Skeletal muscle tissue (tissue), 4 donors: Measurements from ENCODE around the gene CD86. TPM values are rescaled to one million over a fixed set of nuclear protein-coding genes. Genes with fewer than 3 reads are reported as not detected.
"Not testable (repeated sequence)": the region's sequence is repeated elsewhere in the genome, so short reads cannot be mapped to it uniquely, and the experiment has no call there.

Experiments
- H3K27ac ChIP-seq: one replicate; pipeline ENCODE4 v1.7.0; 2013; ENCODE audit warnings: mild to moderate bottlenecking, low read depth, low read length, inconsistent platforms
- H3K27me3 ChIP-seq, 3 donors: one replicate each; pipeline ENCODE4 v1.7.0; 2013; ENCODE audit warnings: low read length in 3 of 3; ENCODE audit not compliant: control insufficient read depth in 3 of 3, insufficient read depth in 3 of 3
- H3K36me3 ChIP-seq, 3 donors: one replicate each; pipeline ENCODE4 v1.7.0; 2013; ENCODE audit warnings: low read length in 3 of 3; ENCODE audit not compliant: control insufficient read depth in 3 of 3, insufficient read depth in 3 of 3
- H3K4me1 ChIP-seq, 3 donors: one replicate each; pipeline ENCODE4 v1.7.0; 2013; ENCODE audit warnings: low read length in 3 of 3, mild to moderate bottlenecking in 3 of 3; ENCODE audit not compliant: control insufficient read depth in 3 of 3, insufficient read depth in 3 of 3
- H3K4me3 ChIP-seq, 3 donors: one replicate each; pipeline ENCODE4 v1.7.0; 2013; ENCODE audit warnings: low read length in 3 of 3
- H3K9ac ChIP-seq, 3 donors: one replicate each; pipeline ENCODE4 v1.7.0; 2013; ENCODE audit warnings: low read length in 3 of 3, mild to moderate bottlenecking in 3 of 3, moderate library complexity in 2 of 3, low read depth in 1 of 3
- H3K9me3 ChIP-seq, 3 donors: one replicate each; pipeline ENCODE4 v1.7.0; 2013; ENCODE audit warnings: low read length in 3 of 3; ENCODE audit not compliant: control insufficient read depth in 3 of 3
- total RNA-seq: library from RNA; depleted of rRNA; stranded (reverse); fragments of >200 nt; gene quantifications from one replicate; pipeline ENCODE4 v1.2.3, GENCODE V29; 2014
- donor health status: Osteomylitis.

Gene CD86
- total RNA-seq, 1 donor from 2014 or later = 3.7 TPM

- H3K4me3 ChIP-seq = no peak overlapping the region
- H3K9ac ChIP-seq = no peak overlapping the region
- peaks cover 0 to 2% (median 0%) of the 10 kb centered on the region in 3 donors for H3K9me3 ChIP-seq
- no peak overlapping the region for H3K27ac ChIP-seq
- H3K4me1 ChIP-seq = no peaks in the 10 kb centered on the region
- H3K36me3 ChIP-seq = no peaks in the 10 kb centered on the region
- H3K27me3 ChIP-seq = no peaks in the 10 kb centered on the region
Observed at GRCh38 chr3:122112754-122113153, 57.6 kb downstream of the CD86 start.

GRCh38 chr3:122123850-122124249, 68.7 kb downstream of the CD86 start:
- no peak overlapping the region for H3K9ac ChIP-seq
- H3K4me1 ChIP-seq = no peaks in the 10 kb centered on the region
- H3K9me3 ChIP-seq = no peaks in the 10 kb centered on the region
- H3K4me3 ChIP-seq = no peak overlapping the region
- H3K36me3 ChIP-seq = no peaks in the 10 kb centered on the region
- H3K27me3 ChIP-seq = no peaks in the 10 kb centered on the region
- H3K27ac ChIP-seq = no peak overlapping the region

- Histone ChIP-seq H3K9me3 (no peaks in the 10 kb centered on the region), H3K27ac (no peak overlapping the region), H3K27me3 (no peaks in the 10 kb centered on the region), H3K36me3 (no peaks in the 10 kb centered on the region), H3K9ac (no peak overlapping the region), H3K4me3 (no peak overlapping the region), H3K4me1 (no peaks in the 10 kb centered on the region)
Observed at GRCh38 chr3:122132949-122133540, 77.9 kb downstream of the CD86 start.

GRCh38 chr3:122146466-122146865, 91.3 kb downstream of the CD86 start:
- no peaks in the 10 kb centered on the region for H3K36me3 ChIP-seq
- no peaks in the 10 kb centered on the region for H3K9me3 ChIP-seq
- H3K27ac ChIP-seq = no peak overlapping the region
- H3K4me1 ChIP-seq = no peaks in the 10 kb centered on the region
- no peak overlapping the region for H3K9ac ChIP-seq
- H3K4me3 ChIP-seq = no peak overlapping the region
- H3K27me3 ChIP-seq = no peaks in the 10 kb centered on the region

- Histone ChIP-seq H3K4me3 (no peak overlapping the region), H3K4me1 (no peaks in the 10 kb centered on the region), H3K27ac (no peak overlapping the region), H3K9me3 (peaks cover 0 to 3% (median 3%) of the 10 kb centered on the region in 3 donors), H3K27me3 (no peaks in the 10 kb centered on the region), H3K36me3 (no peaks in the 10 kb centered on the region), H3K9ac (no peak overlapping the region)
Observed at GRCh38 chr3:122148941-122149627, 93.9 kb downstream of the CD86 start.

GRCh38 chr3:122151480-122151879, 96.3 kb downstream of the CD86 start:
- Histone ChIP-seq H3K36me3 (no peaks in the 10 kb centered on the region), H3K4me1 (no peaks in the 10 kb centered on the region), H3K9me3 (peaks cover 3 to 8% (median 4%) of the 10 kb centered on the region in 3 donors), H3K27ac (no peak overlapping the region), H3K4me3 (no peak overlapping the region), H3K9ac (no peak overlapping the region), H3K27me3 (no peaks in the 10 kb centered on the region)

- H3K36me3 ChIP-seq, H3K9me3 ChIP-seq, H3K9ac ChIP-seq, H3K4me3 ChIP-seq, H3K27me3 ChIP-seq, H3K27ac ChIP-seq, H3K4me1 ChIP-seq: not testable (repeated sequence)
Observed at GRCh38 chr3:122164983-122165382, 109.8 kb downstream of the CD86 start.

GRCh38 chr3:122167630-122168029, 112.5 kb downstream of the CD86 start:
- Histone ChIP-seq H3K36me3 (no peaks in the 10 kb centered on the region), H3K4me3 (no peak overlapping the region), H3K9ac (no peak overlapping the region), H3K27ac (no peak overlapping the region), H3K9me3 (peaks cover 0 to 6% (median 0%) of the 10 kb centered on the region in 3 donors), H3K27me3 (no peaks in the 10 kb centered on the region), H3K4me1 (no peaks in the 10 kb centered on the region)

GRCh38 chr3:122168044-122168443, 112.9 kb downstream of the CD86 start:
- Histone ChIP-seq H3K4me3 (no peak overlapping the region), H3K9me3 (peaks cover 0 to 6% (median 0%) of the 10 kb centered on the region in 3 donors), H3K9ac (no peak overlapping the region), H3K36me3 (no peaks in the 10 kb centered on the region), H3K27me3 (no peaks in the 10 kb centered on the region), H3K4me1 (no peaks in the 10 kb centered on the region), H3K27ac (no peak overlapping the region)

- Histone ChIP-seq H3K9me3 (peaks cover 0 to 6% (median 0%) of the 10 kb centered on the region in 3 donors), H3K36me3 (no peaks in the 10 kb centered on the region), H3K27me3 (no peaks in the 10 kb centered on the region), H3K9ac (no peak overlapping the region), H3K4me1 (no peaks in the 10 kb centered on the region), H3K27ac (no peak overlapping the region), H3K4me3 (no peak overlapping the region)
Observed at GRCh38 chr3:122169911-122170310, 114.7 kb downstream of the CD86 start.
